Mucosa of descending colon (tissue), 3 donors: ENCODE data around the gene ANXA4. TPM values are rescaled to one million over a fixed set of nuclear protein-coding genes. Genes with fewer than 3 reads are reported as not detected.

Experiments used
- ATAC-seq: fragments of 200-7000 bp; cut with Tn5 transposase; one replicate; pipeline ENCODE4 v1.9.1; 2020; ENCODE audit warnings: mild to moderate bottlenecking, moderate library complexity
- DNase-seq, 3 donors: peaks; one replicate each; pipeline ENCODE4 v3.0.0-alpha.2; 2020
- H3K36me3 ChIP-seq: fragments of 200-600 bp; one replicate; pipeline ENCODE4 v1.8.0; 2021; ENCODE audit warnings: low read depth, mild to moderate bottlenecking
- H3K4me1 ChIP-seq: fragments of 200-600 bp; one replicate; pipeline ENCODE4 v1.8.0; 2021; ENCODE audit warnings: low read depth, mild to moderate bottlenecking
- H3K4me3 ChIP-seq: fragments of 200-600 bp; one replicate; pipeline ENCODE4 v1.8.0; 2021; ENCODE audit warnings: mild to moderate bottlenecking
- H3K9me3 ChIP-seq: fragments of 200-600 bp; one replicate; pipeline ENCODE4 v1.8.0; 2021; ENCODE audit warnings: mild to moderate bottlenecking
- CTCF ChIP-seq: fragments of 200-600 bp; IDR thresholded peaks from one replicate; pipeline ENCODE4 v1.8.0; 2022; ENCODE audit warnings: antibody characterized with exemption, mild to moderate bottlenecking
- intact Hi-C, 2 donors: fragments of 100-400 bp; cut with DNase I in 1 of 2; cut with micrococcal nuclease in 1 of 2; formaldehyde crosslinking; loops; one replicate each; pipeline versions ENCODE4 v1.11.0 to v1.11.1; 2022; cut with DNase I, micrococcal nuclease
- total RNA-seq, 3 donors: library from RNA; stranded (reverse); fragmentation: NEBNext Ultra II Directional in 2 of 3; extraction: Animal tissue kit (Norgen Biotek cat#: 25700) in 2 of 3; gene quantifications; one replicate each; pipeline versions ENCODE4 v1.2.1 to v1.2.4, GENCODE V29; 2021 to 2023
- donor health status: DM: no; HTN: no; CAD: no; lungs with moderate emphysema.
- donor health status: DM: no; HTN: no; CAD: no.
- donor health status: DM: no; HTN: yes; CAD: no.

Gene ANXA4
- total RNA-seq, 3 donors from 2014 or later: 176 to 345 (median 228) TPM

GRCh38 chr2:69837533-69837932, 95.6 kb downstream of the ANXA4 start:
- Histone ChIP-seq H3K36me3 (no peaks in the 10 kb centered on the region), H3K9me3 (no peaks in the 10 kb centered on the region), H3K4me1 (no peaks in the 10 kb centered on the region), H3K4me3 (no peak overlapping the region)
- intact Hi-C loops: no loop called here
- no peak for TF ChIP-seq CTCF
- DNase-seq (no peak), ATAC-seq (no peak)

GRCh38 chr2:69843993-69844392, 102.1 kb downstream of the ANXA4 start:
- no peaks in the 10 kb centered on the region for H3K4me1 ChIP-seq
- no peak overlapping the region for H3K4me3 ChIP-seq
- TF ChIP-seq CTCF: no peak
- DNase-seq: no peak
- intact Hi-C loops: no loop called here
- H3K9me3 ChIP-seq: no peaks in the 10 kb centered on the region
- no peaks in the 10 kb centered on the region for H3K36me3 ChIP-seq
- ATAC-seq: no peak

- DNase-seq (no peak), ATAC-seq (no peak)
- no peaks in the 10 kb centered on the region for H3K4me1 ChIP-seq
- intact Hi-C loops: no loop called here
- H3K36me3 ChIP-seq: no peaks in the 10 kb centered on the region
- no peak overlapping the region for H3K4me3 ChIP-seq
- no peaks in the 10 kb centered on the region for H3K9me3 ChIP-seq
- no peak for TF ChIP-seq CTCF
These were observed 102.6 kb downstream of the ANXA4 start for GRCh38 chr2:69844560-69844959.

GRCh38 chr2:69846182-69847067, 104.5 kb downstream of the ANXA4 start:
- intact Hi-C loops: no loop called here
- DNase-seq: no peak
- H3K4me3 ChIP-seq: no peak overlapping the region
- ATAC-seq: no peak
- no peaks in the 10 kb centered on the region for H3K4me1 ChIP-seq
- no peak for TF ChIP-seq CTCF
- H3K36me3 ChIP-seq: no peaks in the 10 kb centered on the region
- no peaks in the 10 kb centered on the region for H3K9me3 ChIP-seq

GRCh38 chr2:69847068-69847828, 105.3 kb downstream of the ANXA4 start:
- no peak for TF ChIP-seq CTCF
- Histone ChIP-seq H3K4me1 (no peaks in the 10 kb centered on the region), H3K9me3 (no peaks in the 10 kb centered on the region), H3K36me3 (no peaks in the 10 kb centered on the region), H3K4me3 (no peak overlapping the region)
- ATAC-seq (no peak), DNase-seq (no peak)
- intact Hi-C loops: no loop called here
